ENCODE measurements around the gene TMEM222.

The TMEM222 gene

DNA sequence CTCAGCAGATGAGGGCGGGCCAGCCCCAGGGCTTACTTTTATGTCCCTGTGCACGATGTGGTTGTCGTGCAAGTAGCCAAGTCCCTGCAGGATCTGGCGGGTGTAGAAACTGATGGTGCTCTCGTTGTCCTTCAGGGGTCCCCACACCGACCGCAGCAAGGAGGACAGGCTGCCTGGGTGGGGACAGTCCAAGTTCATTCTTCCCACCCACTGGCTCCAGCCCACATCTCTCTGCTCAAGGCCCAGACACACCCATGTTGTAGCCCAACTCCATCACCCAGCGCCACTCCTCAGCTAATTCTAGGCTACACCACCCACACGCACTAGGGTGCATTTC lies 37.8 kb downstream of the TMEM222 start:
- DNase-seq (ENCODE audit: low read depth) = no peak

GRCh38 chr1:27360159-27361043 lies 38.4 kb downstream of the TMEM222 start:
- no peak for DNase-seq (ENCODE audit: low read depth)

GRCh38 chr1:27361044-27361402 lies 39.1 kb downstream of the TMEM222 start:
- no peak for DNase-seq (ENCODE audit: low read depth)

DNA sequence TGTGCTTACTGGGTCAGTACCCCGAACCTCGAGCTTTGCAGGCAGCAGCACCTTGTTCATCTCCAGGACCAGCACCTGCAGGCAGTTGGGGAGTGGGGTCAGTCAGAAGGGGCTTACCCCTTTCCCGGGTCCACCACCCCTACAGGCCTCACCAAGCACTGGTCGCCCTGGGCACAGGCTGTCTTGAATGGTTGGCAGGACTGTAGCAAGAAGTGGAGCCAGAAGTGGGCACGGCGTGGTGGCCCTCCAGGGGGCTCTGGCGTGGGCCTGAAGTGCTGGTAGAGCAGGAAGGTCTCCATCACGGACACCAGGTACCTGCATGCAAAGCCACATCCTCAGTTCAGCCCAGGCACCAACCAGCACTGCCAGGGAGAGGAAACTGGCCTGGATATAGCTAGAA lies 39.6 kb downstream of the TMEM222 start:
- DNase-seq (ENCODE audit: low read depth) = no peak

DNA sequence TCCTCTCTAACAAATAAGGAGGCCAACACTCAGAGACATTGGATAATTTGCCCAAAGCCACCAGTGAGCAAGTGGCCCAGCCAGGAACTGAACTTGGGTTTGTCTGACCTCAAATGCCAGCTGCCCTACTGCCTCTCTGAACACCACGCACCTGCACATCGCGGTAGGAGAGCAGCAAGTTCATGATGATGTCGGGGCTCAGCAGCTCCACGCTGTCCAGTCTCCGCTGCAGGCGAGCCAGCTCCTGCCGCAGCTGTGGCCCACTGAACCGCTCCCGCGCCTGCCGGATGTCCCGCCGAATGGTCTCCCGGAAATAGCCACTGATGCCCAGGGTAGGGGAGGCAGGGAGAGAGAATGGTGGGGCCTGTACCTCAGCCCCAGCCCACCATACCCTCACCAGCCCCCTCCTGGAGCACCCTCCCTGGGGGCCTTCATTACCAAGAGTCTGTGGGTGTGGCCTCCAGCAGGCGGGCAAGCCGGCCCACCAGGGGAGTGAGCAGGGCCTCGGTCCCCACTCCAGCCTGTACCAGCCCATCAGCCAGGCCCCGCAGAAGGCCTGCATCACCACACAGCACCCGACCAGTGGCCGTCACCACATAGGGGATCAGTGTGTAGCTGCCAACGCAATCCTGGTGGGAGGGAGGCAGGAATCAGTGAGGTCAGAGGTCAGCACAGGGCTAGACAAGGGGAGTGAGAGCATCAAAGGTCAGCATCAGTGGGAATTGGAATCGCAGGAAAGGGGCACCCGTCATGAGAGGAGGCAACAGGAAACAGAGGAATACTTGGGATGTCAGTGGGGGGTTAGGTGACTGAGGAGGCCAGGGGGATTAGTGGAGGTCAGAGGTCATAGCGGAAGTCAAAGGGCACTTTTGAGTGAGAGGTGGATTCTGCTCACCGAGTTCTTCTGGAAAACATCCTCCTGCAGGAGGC lies 42.1 kb downstream of the TMEM222 start:
- no peak for DNase-seq (ENCODE audit: low read depth)

- DNase-seq (ENCODE audit: low read depth) = no peak
Measured at GRCh38 chr1:27364696-27365371, 42.9 kb downstream of the TMEM222 start.

DNA sequence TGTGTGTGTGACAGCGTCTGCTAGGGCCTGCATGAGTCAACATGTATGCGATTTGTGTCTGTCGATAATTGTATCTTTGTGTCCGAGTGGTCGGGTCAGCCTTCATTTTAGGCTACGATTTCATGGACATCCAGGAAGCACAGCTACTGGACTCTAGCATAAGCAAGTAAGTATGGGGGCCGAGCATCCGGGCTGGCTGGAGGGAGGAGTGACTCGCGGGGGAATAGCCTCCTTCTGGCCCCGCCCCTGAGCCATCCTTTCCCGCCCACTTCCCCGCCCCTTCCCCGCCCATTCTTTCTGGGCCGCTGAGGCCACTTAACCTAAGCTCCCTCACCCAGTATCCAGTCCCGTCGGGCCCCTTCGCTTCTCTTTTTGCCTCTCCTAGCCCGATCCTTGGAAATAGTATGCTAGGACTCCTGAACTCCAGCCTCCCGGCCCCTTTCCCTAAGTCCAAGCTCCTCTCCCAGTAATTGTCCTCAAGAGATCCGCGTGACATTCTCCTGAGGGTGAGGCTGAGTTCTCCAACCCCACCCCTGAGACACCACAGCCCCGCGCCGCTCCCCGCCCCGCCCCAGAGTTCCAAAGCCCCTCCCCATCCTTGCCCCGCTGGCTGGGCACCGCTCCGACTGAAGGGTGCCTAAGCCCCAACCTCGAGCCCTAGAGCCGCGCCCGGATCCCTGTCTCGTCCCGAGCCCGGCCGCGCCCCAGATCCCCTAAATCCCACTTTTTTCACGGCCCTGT lies 43.6 kb downstream of the TMEM222 start:
- DNase-seq (ENCODE audit: low read depth) = peak; percentile 69

DNA sequence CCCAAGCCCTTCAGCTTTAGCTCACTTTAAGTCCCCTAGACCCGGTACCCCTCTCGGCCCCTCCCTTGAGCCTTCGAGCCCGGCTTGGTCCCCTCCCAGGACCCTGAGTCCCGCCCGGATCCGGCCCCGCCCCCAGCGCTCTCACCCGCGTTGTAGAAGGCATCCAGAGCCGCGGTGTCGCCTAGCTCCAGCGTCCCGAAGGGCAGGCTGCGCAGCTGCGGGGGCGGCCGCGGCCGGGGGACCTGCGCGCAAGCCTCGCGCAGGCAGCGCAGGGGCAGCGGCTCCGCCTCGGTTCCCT lies 44.1 kb downstream of the TMEM222 start:
- DNase-seq (ENCODE audit: low read depth) = peak; percentile 53

DNA sequence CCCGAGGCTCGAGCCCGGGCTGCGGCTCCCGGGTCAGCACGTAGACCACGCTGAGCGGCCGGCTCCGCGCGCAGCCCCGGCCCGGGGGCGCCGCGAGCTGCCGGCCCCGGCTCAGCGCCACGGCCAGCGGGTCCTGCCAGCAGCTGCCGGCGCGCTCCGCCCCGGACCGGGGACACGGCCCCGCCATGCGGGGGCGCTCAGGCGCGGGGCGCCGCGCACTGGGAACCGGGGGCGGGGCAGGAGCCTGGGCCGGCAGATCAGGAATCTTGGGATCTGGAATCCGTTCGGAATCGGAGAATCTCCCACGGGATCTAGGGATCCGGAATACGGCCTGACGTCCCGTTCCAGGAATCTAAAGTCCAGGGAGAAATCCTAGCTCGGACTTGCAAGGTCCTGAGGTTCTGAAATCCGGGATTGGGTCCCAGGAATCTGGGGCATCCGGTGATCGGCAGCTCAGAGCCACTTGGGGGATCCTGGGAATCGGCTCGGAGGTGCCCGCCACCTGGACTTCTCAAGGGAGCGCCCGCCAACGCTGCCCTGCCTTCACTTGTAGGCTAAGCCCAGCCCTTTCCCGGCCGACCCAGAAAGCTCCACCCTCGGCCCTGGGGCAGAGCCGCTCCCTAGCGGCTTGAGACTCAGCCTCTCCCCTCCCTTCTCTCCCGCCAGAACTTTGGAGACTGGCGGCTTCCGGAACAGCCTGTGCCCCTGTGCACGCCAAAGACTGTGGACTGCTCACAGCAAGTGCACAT lies 44.6 kb downstream of the TMEM222 start, which contains the start of gene MAP3K6:
Gene MAP3K6, minus strand, starts transcription at position 551 of the 749 bp plus-strand sequence. Its CDS starts 364 bp downstream, at position 187.
- DNase-seq (ENCODE audit: low read depth) = no peak

GRCh38 chr1:27367160-27367650 lies 45.2 kb downstream of the TMEM222 start:
- no peak for DNase-seq (ENCODE audit: low read depth)

DNA sequence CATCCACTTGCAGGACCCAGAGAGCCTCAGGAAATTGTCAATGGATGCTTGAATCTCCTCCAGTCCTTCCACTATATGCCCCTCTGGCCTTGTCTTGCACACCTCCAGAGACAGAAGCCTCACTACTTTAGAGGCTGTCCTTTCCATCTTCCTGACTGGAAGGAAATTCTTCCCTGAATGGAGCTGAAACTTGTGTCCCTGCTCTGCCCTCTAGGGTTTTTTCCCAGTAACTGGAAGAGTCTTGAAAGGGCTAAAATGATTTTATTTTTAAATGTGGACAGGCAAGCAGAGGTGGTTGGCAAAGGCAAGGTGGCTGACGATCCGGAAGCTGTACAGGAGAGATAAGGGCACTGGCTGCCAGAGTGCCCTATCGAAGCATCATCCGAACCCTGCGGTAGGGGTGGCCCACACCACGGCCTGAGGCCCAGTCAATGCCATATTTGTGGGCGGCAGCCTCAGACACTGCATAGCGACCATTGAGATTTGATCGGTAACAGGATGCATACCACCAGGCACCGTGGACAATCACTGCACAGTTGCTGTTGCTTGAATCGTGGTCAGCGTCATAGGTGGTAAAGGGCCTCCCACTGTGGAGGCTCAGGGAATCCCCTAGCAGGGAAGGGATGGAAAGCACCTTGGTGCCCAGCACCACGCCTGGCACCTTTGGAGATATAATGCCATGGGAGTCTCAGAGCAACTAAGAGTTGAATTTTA lies 47.1 kb downstream of the TMEM222 start:
- DNase-seq (ENCODE audit: low read depth) = no peak

DNA sequence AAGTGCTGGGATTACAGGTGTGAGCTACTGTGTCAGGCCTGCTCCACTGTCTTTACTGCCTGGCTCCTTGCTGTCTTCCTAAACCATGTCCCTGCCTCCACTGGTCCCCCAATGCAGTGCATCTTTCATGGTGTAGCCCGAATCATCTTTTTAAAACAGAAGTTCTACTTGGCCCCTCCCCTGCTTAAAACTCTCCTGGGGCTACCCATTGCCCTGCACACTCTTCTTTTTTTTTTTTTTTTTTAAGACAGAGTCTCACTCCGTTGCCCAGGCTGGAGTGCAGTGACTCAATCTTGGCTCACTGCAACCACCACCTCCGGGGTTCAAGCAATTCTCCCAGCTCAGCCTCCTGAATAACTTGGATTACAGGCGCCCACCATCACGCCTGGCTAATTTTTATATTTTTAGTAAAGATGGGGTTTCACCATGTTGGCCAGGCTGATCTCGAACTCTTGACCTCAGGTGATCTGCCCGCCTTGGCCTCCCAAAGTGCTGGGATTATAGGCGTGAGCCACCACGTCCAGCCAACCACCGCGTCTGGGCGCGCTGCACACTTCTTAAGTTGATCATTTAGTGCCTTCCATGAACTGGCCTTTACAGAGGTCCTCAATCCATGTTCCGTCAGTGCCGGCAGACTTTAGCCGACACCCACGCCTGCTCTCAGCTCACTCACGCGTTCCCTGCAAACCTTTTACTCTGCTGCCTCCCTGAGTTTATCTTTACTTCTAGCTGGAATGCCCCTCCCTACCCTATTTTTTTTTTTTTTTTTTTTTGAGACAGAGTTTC lies 50.3 kb downstream of the TMEM222 start:
- DNase-seq (ENCODE audit: low read depth) = no peak

DNA sequence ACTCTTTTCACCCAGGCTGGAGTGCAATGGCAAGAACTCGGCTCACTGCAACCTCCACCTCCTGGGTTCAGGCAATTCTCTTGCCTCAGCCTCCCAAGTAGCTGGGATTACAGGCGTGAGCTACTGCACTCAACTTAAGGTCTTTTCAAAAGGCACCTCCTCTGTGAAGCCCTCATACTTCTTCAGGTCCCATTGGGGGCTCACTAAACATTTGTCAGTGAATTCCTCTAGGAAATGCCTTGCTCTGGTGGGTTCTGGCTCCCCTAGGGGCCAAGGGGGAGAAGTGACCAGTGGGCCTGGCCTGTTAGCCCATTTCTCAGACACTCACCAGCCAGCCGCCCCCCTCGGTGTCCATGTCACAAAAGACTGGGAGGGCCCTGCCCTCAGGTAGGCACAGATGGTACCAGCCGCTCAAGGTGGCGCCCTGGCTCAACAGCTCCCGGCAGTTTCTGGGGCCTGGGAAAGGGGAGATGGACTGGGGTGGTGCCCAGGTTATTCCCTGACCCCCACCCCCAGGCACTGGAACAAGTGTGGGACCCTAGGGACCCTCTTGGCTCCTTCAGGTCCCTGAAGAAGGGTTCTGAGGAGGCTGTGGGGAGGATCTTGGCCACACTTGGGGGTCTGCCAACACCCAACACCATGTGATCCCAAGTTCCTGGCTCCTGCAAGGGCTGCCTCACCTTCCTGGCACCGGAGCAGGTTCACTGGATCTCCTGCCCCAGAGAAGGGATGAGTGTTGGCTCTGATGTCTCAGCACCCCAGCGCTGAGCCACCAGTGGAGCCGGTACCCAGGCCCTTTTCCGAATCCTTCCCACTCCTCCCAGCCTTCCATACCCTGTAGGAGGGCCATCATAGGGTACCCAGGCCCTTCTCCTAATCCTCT lies 51.1 kb downstream of the TMEM222 start:
- no peak for DNase-seq (ENCODE audit: low read depth)

- DNase-seq (ENCODE audit: low read depth) = no peak
Measured at GRCh38 chr1:27374362-27375086, 52.6 kb downstream of the TMEM222 start, which contains the start of gene FCN3. FCN3 (minus strand) TSS chr1:27374824; CDS start chr1:27374818, 6 bp downstream.

DNA sequence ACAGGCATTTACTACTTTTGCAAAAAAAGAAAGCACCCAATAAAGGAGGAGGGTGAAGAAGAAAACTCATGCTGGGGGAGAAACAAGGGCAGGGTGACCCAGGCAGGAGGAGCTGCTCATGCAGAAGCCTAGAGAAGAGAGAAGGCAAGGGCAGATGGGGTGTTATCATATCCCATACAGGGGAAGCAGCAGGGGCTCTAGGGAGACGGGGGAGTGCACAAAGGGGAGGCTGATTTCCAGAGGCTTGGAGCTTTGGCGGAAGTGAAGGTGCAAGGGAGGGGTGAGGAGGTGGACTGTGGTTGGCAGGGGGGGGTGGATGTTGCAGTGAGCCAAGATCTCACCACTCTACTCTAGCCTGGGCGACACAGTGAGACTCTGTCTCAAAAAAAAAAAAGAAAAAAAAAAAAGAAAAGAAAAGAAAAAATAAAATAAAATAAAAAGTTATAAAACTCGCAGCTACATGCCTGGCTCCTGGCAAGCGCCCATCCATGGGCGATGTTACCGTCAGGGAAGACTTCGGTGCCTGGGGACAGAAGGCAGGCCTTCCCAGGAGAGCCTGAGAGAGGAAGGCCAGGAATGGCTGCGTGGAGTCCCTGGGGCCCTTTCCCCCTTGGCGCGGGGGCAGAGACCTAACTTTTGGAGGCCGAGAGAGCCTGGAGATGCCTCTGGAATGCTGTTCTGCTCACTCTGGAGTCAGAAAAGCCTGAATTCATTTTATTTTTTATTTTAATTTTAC lies 56.0 kb downstream of the TMEM222 start:
- DNase-seq (ENCODE audit: low read depth) = no peak

- DNase-seq (ENCODE audit: low read depth) = no peak
Measured at GRCh38 chr1:27379564-27380122, 57.7 kb downstream of the TMEM222 start.

GRCh38 chr1:27380224-27380623 lies 58.3 kb downstream of the TMEM222 start:
- DNase-seq (ENCODE audit: low read depth) = no peak

Data from T follicular helper cell (primary cell).